ENCODE data around the gene IGF2BP3.

GRCh38 chr7:23469961-23470250, 385 bp downstream of the IGF2BP3 start:
- TF ChIP-seq CTCF (IDR thresholded peaks at IDR 0.05) (no peak), REST (IDR thresholded peaks at IDR 0.05; ENCODE audit: insufficient read depth in 1 of 2, low read depth in 2 of 2, low read length in 1 of 2) (no peak), SIN3A (IDR thresholded peaks at IDR 0.05; ENCODE audit: borderline replicate concordance, insufficient read depth, low read depth, low read length) (no peak), POLR2AphosphoS5 (IDR thresholded peaks at IDR 0.05; ENCODE audit: low read depth, low read length) (no peak)

All from Panc1 (cell line).